Measurements from ENCODE around the gene TCFL5. TPM values are rescaled to one million over a fixed set of nuclear protein-coding genes. Genes with fewer than 3 reads are reported as not detected.

TCFL5 gene
- total RNA-seq, 2 experiments from 2014 or later = 9.3 to 10.1 TPM

- POLR2A ChIA-PET = no interaction called here
- peaks cover 14% of the 10 kb centered on the region for H3K27me3 Mint-ChIP-seq
- DNase-seq (no peak), ATAC-seq (ENCODE audit: low read depth) (no peak)
- no peaks in the 10 kb centered on the region for H3K9me3 Mint-ChIP-seq
- H3K4me3 Mint-ChIP-seq = no peak overlapping the region
- H3K36me3 Mint-ChIP-seq = no peaks in the 10 kb centered on the region
- H3K27ac Mint-ChIP-seq = no peak overlapping the region
- H3K4me1 Mint-ChIP-seq = no peaks in the 10 kb centered on the region
Observed at GRCh38 chr20:62820208-62820961, 41.2 kb downstream of the TCFL5 start.

- no peaks in the 10 kb centered on the region for H3K9me3 Mint-ChIP-seq
- H3K27ac Mint-ChIP-seq = no peak overlapping the region
- H3K36me3 Mint-ChIP-seq = no peaks in the 10 kb centered on the region
- ATAC-seq (ENCODE audit: low read depth) (no peak), DNase-seq (no peak)
- no peak overlapping the region for H3K4me3 Mint-ChIP-seq
- POLR2A ChIA-PET = no interaction called here
- H3K27me3 Mint-ChIP-seq = peaks cover 21% of the 10 kb centered on the region
- no peaks in the 10 kb centered on the region for H3K4me1 Mint-ChIP-seq
Observed at GRCh38 chr20:62819494-62820174, 42.0 kb downstream of the TCFL5 start.

GRCh38 chr20:62818592-62819493 lies 42.8 kb downstream of the TCFL5 start:
- POLR2A ChIA-PET = no interaction called here
- Mint-ChIP-seq H3K27me3 (peaks cover 22% of the 10 kb centered on the region), H3K4me3 (no peak overlapping the region), H3K9me3 (no peaks in the 10 kb centered on the region), H3K4me1 (no peaks in the 10 kb centered on the region), H3K36me3 (no peaks in the 10 kb centered on the region), H3K27ac (no peak overlapping the region)
- ATAC-seq (ENCODE audit: low read depth) = no peak
- DNase-seq = no peak

GRCh38 chr20:62817975-62818591 lies 43.5 kb downstream of the TCFL5 start:
- H3K36me3 Mint-ChIP-seq = no peaks in the 10 kb centered on the region
- DNase-seq (no peak), ATAC-seq (ENCODE audit: low read depth) (no peak)
- H3K4me1 Mint-ChIP-seq = no peaks in the 10 kb centered on the region
- POLR2A ChIA-PET = no interaction called here
- no peaks in the 10 kb centered on the region for H3K9me3 Mint-ChIP-seq
- H3K4me3 Mint-ChIP-seq = no peak overlapping the region
- H3K27me3 Mint-ChIP-seq = peaks cover 22% of the 10 kb centered on the region
- H3K27ac Mint-ChIP-seq = no peak overlapping the region

- peaks cover 22% of the 10 kb centered on the region for H3K27me3 Mint-ChIP-seq
- no peak for DNase-seq
- no peak within 1 kb of the TSS for H3K27ac Mint-ChIP-seq
- peaks cover 2% of the 10 kb centered on the region for H3K36me3 Mint-ChIP-seq
- no peak for ATAC-seq (ENCODE audit: low read depth)
- H3K9me3 Mint-ChIP-seq = no peaks in the 10 kb centered on the region
- H3K4me1 Mint-ChIP-seq = no peaks in the 10 kb centered on the region
- H3K4me3 Mint-ChIP-seq = no peak within 1 kb of the TSS
- POLR2A ChIA-PET = no interaction called here
Observed at GRCh38 chr20:62816884-62817873, 44.4 kb downstream of the TCFL5 start, which contains the start of gene COL9A3. Gene COL9A3, plus strand, starts transcription at chr20:62817050. Its CDS starts 15 bp downstream, at chr20:62817065.

- Mint-ChIP-seq H3K9me3 (no peaks in the 10 kb centered on the region), H3K27me3 (peaks cover 22% of the 10 kb centered on the region), H3K4me3 (no peak overlapping the region), H3K4me1 (no peaks in the 10 kb centered on the region), H3K36me3 (peaks cover 4% of the 10 kb centered on the region), H3K27ac (no peak overlapping the region)
- DNase-seq (no peak), ATAC-seq (ENCODE audit: low read depth) (peak; percentile 27)
- POLR2A ChIA-PET = no interaction called here
Observed at GRCh38 chr20:62816031-62816883, 45.4 kb downstream of the TCFL5 start.

- no peak for DNase-seq
- Mint-ChIP-seq H3K9me3 (no peaks in the 10 kb centered on the region), H3K4me1 (no peaks in the 10 kb centered on the region), H3K36me3 (peaks cover 4% of the 10 kb centered on the region), H3K4me3 (no peak overlapping the region), H3K27me3 (peaks cover 22% of the 10 kb centered on the region), H3K27ac (no peak overlapping the region)
- ATAC-seq (ENCODE audit: low read depth) = peak; percentile 5
- POLR2A ChIA-PET = interaction anchor here (0.7 to 0.8 kb wide), 2 partner anchors 46 to 413 kb away, joined by 3 read pairs; partner anchors contain the start of gene TCFL5
Observed at GRCh38 chr20:62815066-62815991, 46.3 kb downstream of the TCFL5 start.

GRCh38 chr20:62814709-62815065 lies 46.9 kb downstream of the TCFL5 start:
- DNase-seq (no peak), ATAC-seq (ENCODE audit: low read depth) (no peak)
- Mint-ChIP-seq H3K4me3 (no peak overlapping the region), H3K27ac (no peak overlapping the region), H3K36me3 (peaks cover 4% of the 10 kb centered on the region), H3K4me1 (no peaks in the 10 kb centered on the region), H3K27me3 (peaks cover 22% of the 10 kb centered on the region), H3K9me3 (no peaks in the 10 kb centered on the region)
- POLR2A ChIA-PET = interaction anchor here (0.7 to 0.8 kb wide), 2 partner anchors 47 to 412 kb away, joined by 3 read pairs; partner anchors contain the start of gene TCFL5

GRCh38 chr20:62814060-62814708 lies 47.4 kb downstream of the TCFL5 start:
- H3K4me3 Mint-ChIP-seq = no peak overlapping the region
- H3K4me1 Mint-ChIP-seq = no peaks in the 10 kb centered on the region
- POLR2A ChIA-PET = interaction anchor here (0.8 kb wide), 1 partner anchor 412 kb away, joined by 3 read pairs; no protein-coding TSS in a partner anchor
- DNase-seq (no peak), ATAC-seq (ENCODE audit: low read depth) (no peak)
- H3K36me3 Mint-ChIP-seq = peaks cover 4% of the 10 kb centered on the region
- no peak overlapping the region for H3K27ac Mint-ChIP-seq
- peaks cover 22% of the 10 kb centered on the region for H3K27me3 Mint-ChIP-seq
- H3K9me3 Mint-ChIP-seq = no peaks in the 10 kb centered on the region

GRCh38 chr20:62813588-62813987 lies 48.0 kb downstream of the TCFL5 start:
- POLR2A ChIA-PET = no interaction called here

More at GRCh38 chr20:62813588-62813987, 48.0 kb downstream of the TCFL5 start:
- DNase-seq = no peak
- no peaks in the 10 kb centered on the region for H3K9me3 Mint-ChIP-seq
- no peaks in the 10 kb centered on the region for H3K4me1 Mint-ChIP-seq
- no peak overlapping the region for H3K4me3 Mint-ChIP-seq
- peaks cover 22% of the 10 kb centered on the region for H3K27me3 Mint-ChIP-seq
- no peak overlapping the region for H3K27ac Mint-ChIP-seq
- H3K36me3 Mint-ChIP-seq = peaks cover 4% of the 10 kb centered on the region
- ATAC-seq (ENCODE audit: low read depth) = no peak
